ENCODE data around the gene CBLIF.
"Not testable (repeated sequence)": the region's sequence is repeated elsewhere in the genome, so short reads cannot be mapped to it uniquely, and the experiment has no call there.

The CBLIF gene

DNA sequence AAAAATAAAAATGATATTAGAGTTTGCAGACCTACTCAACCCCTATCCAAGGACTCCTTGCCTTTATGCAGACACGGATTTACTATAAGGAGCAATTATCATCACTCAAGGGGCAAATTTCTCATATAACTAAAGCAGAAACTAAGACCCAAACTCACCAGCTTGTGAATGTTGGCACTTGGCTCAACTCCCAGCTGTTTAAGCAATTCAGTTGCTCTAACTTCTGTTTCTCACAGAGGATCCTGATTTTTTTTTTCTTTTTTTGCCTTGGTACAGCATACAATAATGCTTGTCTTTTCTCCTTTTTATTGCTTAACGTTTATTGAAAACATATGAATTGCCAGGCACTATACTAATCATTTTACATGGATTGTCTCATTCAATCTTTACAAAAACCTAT lies 9.6 kb upstream of the CBLIF start:
- no peaks in the 10 kb centered on the region for H3K9me3 ChIP-seq (ENCODE audit: insufficient read depth, low read length, severe bottlenecking)
- no peak overlapping the region for H2AFZ ChIP-seq (ENCODE audit: low read depth, low read length)
- peaks cover 27% of the 10 kb centered on the region for H3K4me1 ChIP-seq (ENCODE audit: insufficient read depth, low read length)
- H3K36me3 ChIP-seq (ENCODE audit: insufficient read depth, low read length): no peaks in the 10 kb centered on the region
- ATAC-seq (ENCODE audit: insufficient read depth, low read depth) (no peak), DNase-seq (no peak)
- H3K4me3 ChIP-seq (ENCODE audit: low read depth in 1 of 2, low read length in 2 of 2): no peak overlapping the region
- no peak overlapping the region for H3K9ac ChIP-seq (ENCODE audit: low read depth, low read length)
- no peak overlapping the region for H3K4me2 ChIP-seq (ENCODE audit: insufficient read depth, low read length)
- no peak overlapping the region for H3K27ac ChIP-seq (ENCODE audit: low read length)
- no peaks in the 10 kb centered on the region for H4K20me1 ChIP-seq (ENCODE audit: insufficient read depth, low read length)
- no peaks in the 10 kb centered on the region for H3K27me3 ChIP-seq (ENCODE audit: insufficient read depth, low read length, poor library complexity)
- H3K79me2 ChIP-seq (ENCODE audit: insufficient read depth, low read length): no peaks in the 10 kb centered on the region
- no peak for TF ChIP-seq EZH2 (IDR thresholded peaks at IDR 0.05; ENCODE audit: borderline replicate concordance, low read depth, low read length, severe bottlenecking)
- TF ChIP-seq CTCF (IDR thresholded peaks at IDR 0.05; ENCODE audit: borderline replicate concordance, extremely low read depth, low read length, poor library complexity, severe bottlenecking): no peak

DNA sequence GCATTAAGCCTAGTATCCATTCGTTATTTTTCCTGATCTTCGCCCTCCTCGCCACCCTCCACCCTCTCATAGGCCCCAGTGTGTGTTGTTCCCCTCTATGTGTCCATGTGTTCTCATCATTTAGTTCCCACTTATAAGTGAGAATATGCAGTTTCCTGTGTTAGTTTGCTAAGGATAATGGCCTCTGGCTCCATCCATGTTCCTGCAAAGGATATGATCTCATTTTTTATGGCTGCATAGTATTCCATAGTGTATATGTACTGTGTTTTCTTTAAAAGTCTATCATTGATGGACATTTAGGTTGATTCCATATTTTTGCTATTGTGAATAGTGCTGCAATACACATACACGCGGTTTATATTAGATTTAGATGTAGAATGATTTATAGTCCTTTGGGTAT lies 6.1 kb upstream of the CBLIF start:
- not testable (repeated sequence) for H3K4me3 ChIP-seq (ENCODE audit: low read depth in 1 of 2, low read length in 2 of 2); H3K4me1 ChIP-seq (ENCODE audit: insufficient read depth, low read length); H2AFZ ChIP-seq (ENCODE audit: low read depth, low read length); H3K79me2 ChIP-seq (ENCODE audit: insufficient read depth, low read length); H3K36me3 ChIP-seq (ENCODE audit: insufficient read depth, low read length); H4K20me1 ChIP-seq (ENCODE audit: insufficient read depth, low read length); H3K27me3 ChIP-seq (ENCODE audit: insufficient read depth, low read length, poor library complexity); DNase-seq; ATAC-seq (ENCODE audit: insufficient read depth, low read depth); H3K9ac ChIP-seq (ENCODE audit: low read depth, low read length); H3K9me3 ChIP-seq (ENCODE audit: insufficient read depth, low read length, severe bottlenecking); H3K4me2 ChIP-seq (ENCODE audit: insufficient read depth, low read length); H3K27ac ChIP-seq (ENCODE audit: low read length)

DNA sequence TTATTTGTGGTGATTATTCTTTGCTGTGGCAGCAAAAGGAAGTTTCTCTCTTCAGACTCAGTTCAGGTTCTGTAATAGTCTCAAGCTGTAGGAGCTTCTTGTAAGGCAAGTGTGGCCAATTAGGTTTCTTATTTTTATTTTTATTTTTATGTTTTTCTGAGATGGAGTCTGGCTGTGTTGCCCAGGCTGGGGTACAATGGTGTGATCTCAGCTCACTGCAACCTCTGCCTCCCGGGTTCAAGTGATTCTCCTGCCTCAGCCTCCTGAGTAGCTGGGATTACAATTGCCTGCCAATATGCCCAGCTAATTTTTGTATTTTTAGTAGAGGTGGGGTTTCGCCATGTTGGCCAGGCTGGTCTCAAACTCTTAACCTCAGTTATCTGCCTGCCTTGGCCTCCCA lies 4.3 kb upstream of the CBLIF start:
- H3K79me2 ChIP-seq (ENCODE audit: insufficient read depth, low read length); H3K9ac ChIP-seq (ENCODE audit: low read depth, low read length); H3K9me3 ChIP-seq (ENCODE audit: insufficient read depth, low read length, severe bottlenecking); H3K27ac ChIP-seq (ENCODE audit: low read length); H3K4me3 ChIP-seq (ENCODE audit: low read depth in 1 of 2, low read length in 2 of 2); DNase-seq; H3K27me3 ChIP-seq (ENCODE audit: insufficient read depth, low read length, poor library complexity); H3K4me1 ChIP-seq (ENCODE audit: insufficient read depth, low read length); H4K20me1 ChIP-seq (ENCODE audit: insufficient read depth, low read length); H3K4me2 ChIP-seq (ENCODE audit: insufficient read depth, low read length); ATAC-seq (ENCODE audit: insufficient read depth, low read depth); H2AFZ ChIP-seq (ENCODE audit: low read depth, low read length); H3K36me3 ChIP-seq (ENCODE audit: insufficient read depth, low read length): not testable (repeated sequence)

GRCh38 chr11:59849129-59849528 lies 3.8 kb upstream of the CBLIF start:
- H3K79me2 ChIP-seq (ENCODE audit: insufficient read depth, low read length): no peaks in the 10 kb centered on the region
- ATAC-seq (ENCODE audit: insufficient read depth, low read depth): no peak
- H2AFZ ChIP-seq (ENCODE audit: low read depth, low read length): no peak overlapping the region

DNA sequence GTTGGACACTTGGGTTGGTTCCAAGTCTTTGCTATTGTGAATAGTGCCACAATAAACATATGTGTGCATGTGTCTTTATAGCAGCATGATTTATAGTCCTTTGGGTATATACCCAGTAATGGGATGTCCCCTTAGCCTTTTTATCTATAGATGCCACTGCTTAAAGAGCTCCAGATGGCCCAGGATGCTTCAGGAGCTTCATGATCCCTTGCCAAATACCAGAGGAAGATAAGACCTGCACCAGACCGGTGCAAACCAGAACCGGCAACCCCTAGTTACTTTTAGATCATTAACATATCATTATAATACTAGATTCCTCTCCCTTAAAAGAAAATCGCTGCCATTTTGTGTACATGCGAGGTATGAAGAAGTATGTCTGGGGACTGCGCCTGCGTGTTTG lies 3.1 kb upstream of the CBLIF start:
- not testable (repeated sequence) for DNase-seq; H3K79me2 ChIP-seq (ENCODE audit: insufficient read depth, low read length); H3K4me2 ChIP-seq (ENCODE audit: insufficient read depth, low read length); H3K36me3 ChIP-seq (ENCODE audit: insufficient read depth, low read length); H3K9me3 ChIP-seq (ENCODE audit: insufficient read depth, low read length, severe bottlenecking); H3K9ac ChIP-seq (ENCODE audit: low read depth, low read length); H4K20me1 ChIP-seq (ENCODE audit: insufficient read depth, low read length); H3K4me3 ChIP-seq (ENCODE audit: low read depth in 1 of 2, low read length in 2 of 2); H2AFZ ChIP-seq (ENCODE audit: low read depth, low read length); H3K4me1 ChIP-seq (ENCODE audit: insufficient read depth, low read length); ATAC-seq (ENCODE audit: insufficient read depth, low read depth); H3K27ac ChIP-seq (ENCODE audit: low read length); H3K27me3 ChIP-seq (ENCODE audit: insufficient read depth, low read length, poor library complexity)

More at GRCh38 chr11:59849129-59849528, 3.8 kb upstream of the CBLIF start:
- Histone ChIP-seq H3K27ac (ENCODE audit: low read length) (no peak overlapping the region), H3K4me3 (ENCODE audit: low read depth in 1 of 2, low read length in 2 of 2) (no peak overlapping the region), H3K9me3 (ENCODE audit: insufficient read depth, low read length, severe bottlenecking) (no peaks in the 10 kb centered on the region), H3K9ac (ENCODE audit: low read depth, low read length) (no peak overlapping the region), H3K4me1 (ENCODE audit: insufficient read depth, low read length) (no peaks in the 10 kb centered on the region), H3K4me2 (ENCODE audit: insufficient read depth, low read length) (no peak overlapping the region), H4K20me1 (ENCODE audit: insufficient read depth, low read length) (no peaks in the 10 kb centered on the region), H3K27me3 (ENCODE audit: insufficient read depth, low read length, poor library complexity) (no peaks in the 10 kb centered on the region), H3K36me3 (ENCODE audit: insufficient read depth, low read length) (no peaks in the 10 kb centered on the region)
- no peak for TF ChIP-seq EZH2 (IDR thresholded peaks at IDR 0.05; ENCODE audit: borderline replicate concordance, low read depth, low read length, severe bottlenecking)
- no peak for TF ChIP-seq CTCF (IDR thresholded peaks at IDR 0.05; ENCODE audit: borderline replicate concordance, extremely low read depth, low read length, poor library complexity, severe bottlenecking)
- no peak for DNase-seq

All from DND-41 (cell line).